Superior temporal gyrus (tissue), 1 donor: ENCODE results near the gene STIM2.
A peak's percentile ranks its signal among the peaks of the same experiment; 100 is the strongest.
"Not testable (repeated sequence)": the region's sequence is repeated elsewhere in the genome, so short reads cannot be mapped to it uniquely, and the experiment has no call there.

Experiments used
- DNase-seq: peaks from one replicate; pipeline ENCODE4 v3.0.0-alpha.2; 2016; ENCODE audit errors: extremely low spot score

The STIM2 gene

GRCh38 chr4:26867914-26868684 lies 7.5 kb downstream of the STIM2 start:
- no peak for DNase-seq

GRCh38 chr4:26870576-26871262 lies 10.1 kb downstream of the STIM2 start:
- no peak for DNase-seq

- no peak for DNase-seq
Observed at GRCh38 chr4:26871611-26872010, 11.0 kb downstream of the STIM2 start.

GRCh38 chr4:26873391-26874026 lies 12.9 kb downstream of the STIM2 start:
- no peak for DNase-seq

GRCh38 chr4:26874110-26874509 lies 13.5 kb downstream of the STIM2 start:
- no peak for DNase-seq

GRCh38 chr4:26877406-26877805 lies 16.8 kb downstream of the STIM2 start:
- DNase-seq = no peak

GRCh38 chr4:26877961-26878360 lies 17.3 kb downstream of the STIM2 start:
- DNase-seq = no peak

- no peak for DNase-seq
Observed at GRCh38 chr4:26878794-26879391, 18.3 kb downstream of the STIM2 start.

- DNase-seq = no peak
Observed at GRCh38 chr4:26879805-26880204, 19.2 kb downstream of the STIM2 start.

GRCh38 chr4:26884026-26884425 lies 23.4 kb downstream of the STIM2 start:
- no peak for DNase-seq

- no peak for DNase-seq
Observed at GRCh38 chr4:26884486-26884988, 23.9 kb downstream of the STIM2 start.

- DNase-seq = no peak
Observed at GRCh38 chr4:26885912-26886274, 25.3 kb downstream of the STIM2 start.

- DNase-seq = no peak
Observed at GRCh38 chr4:26887143-26887542, 26.5 kb downstream of the STIM2 start.

- no peak for DNase-seq
Observed at GRCh38 chr4:26887809-26888208, 27.2 kb downstream of the STIM2 start.

GRCh38 chr4:26889356-26889755 lies 28.7 kb downstream of the STIM2 start:
- DNase-seq = no peak

GRCh38 chr4:26891054-26891453 lies 30.4 kb downstream of the STIM2 start:
- DNase-seq = no peak

- no peak for DNase-seq
Observed at GRCh38 chr4:26891867-26892266, 31.2 kb downstream of the STIM2 start.

- DNase-seq = peak; percentile 6
Observed at GRCh38 chr4:26892480-26893150, 32.0 kb downstream of the STIM2 start.

- no peak for DNase-seq
Observed at GRCh38 chr4:26893491-26893890, 32.9 kb downstream of the STIM2 start.

- not testable (repeated sequence) for DNase-seq
Observed at GRCh38 chr4:26894881-26895280, 34.2 kb downstream of the STIM2 start.

- no peak for DNase-seq
Observed at GRCh38 chr4:26896636-26897035, 36.0 kb downstream of the STIM2 start.

- no peak for DNase-seq
Observed at GRCh38 chr4:26899991-26900390, 39.4 kb downstream of the STIM2 start.
